G401 (cell line): ENCODE results near the gene PDE6A. TPM values are rescaled to one million over a fixed set of nuclear protein-coding genes. Genes with fewer than 3 reads are reported as not detected.

Experiments
- DNase-seq: peaks from one replicate; pipeline ENCODE4 v3.0.0-alpha.2; 2015; ENCODE audit warnings: low spot score
- in situ Hi-C: cut with HindIII; loops from 2 replicates; pipeline ENCODE4 v1.10.0; 2016; ENCODE audit warnings: low sequenced_read_pairs, mixed read lengths
- total RNA-seq: library from RNA; depleted of rRNA; stranded (reverse); fragments of >200 nt; shearing (Covaris generic); gene quantifications from 2 replicates; pipeline ENCODE4 v1.2.3, GENCODE V29; 2014

PDE6A gene
- total RNA-seq, 1 experiment from 2014 or later = not detected

DNA sequence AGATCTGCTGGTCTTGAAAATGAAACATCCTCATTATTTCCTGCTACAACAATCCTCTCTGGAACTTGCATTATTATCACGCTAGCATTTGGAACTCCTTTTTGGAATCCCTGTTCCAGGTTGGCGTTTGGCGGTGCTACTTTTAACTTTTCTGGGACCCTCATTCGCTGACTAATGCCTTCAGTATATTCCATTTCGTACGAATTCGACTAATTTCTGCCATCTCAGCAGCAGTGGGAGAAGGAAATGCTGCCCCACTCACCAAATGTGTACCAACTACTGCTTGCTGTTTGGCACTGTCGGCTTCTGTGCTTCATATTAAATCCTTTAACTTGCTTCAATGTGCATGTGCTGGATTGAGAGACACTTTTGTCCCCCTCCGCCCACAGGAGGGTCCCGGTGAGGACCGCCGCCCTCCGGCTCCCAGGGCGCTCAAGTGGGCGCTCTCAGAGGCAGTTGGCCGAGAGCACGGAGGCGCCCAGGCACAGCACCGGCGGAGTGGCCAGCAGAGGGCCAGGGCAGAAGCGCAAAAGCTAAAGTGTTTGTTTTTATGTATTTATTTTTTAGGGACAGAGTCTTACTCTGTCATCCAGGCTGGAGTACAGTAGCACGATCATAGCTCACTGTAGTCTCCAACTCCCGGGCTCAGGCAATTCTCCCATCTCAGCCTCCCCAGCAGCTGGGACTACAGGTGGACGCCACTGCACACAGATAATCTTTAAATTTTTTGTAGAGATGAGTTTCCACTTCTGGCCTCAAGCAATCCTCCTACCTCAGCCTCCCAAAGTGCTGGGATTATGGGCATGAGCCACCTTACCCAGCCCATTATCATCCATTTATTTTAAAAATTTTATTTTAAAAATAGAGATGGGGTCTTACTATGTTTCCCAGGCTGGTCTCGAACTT, 11.9 kb downstream of the PDE6A start:
- peak; percentile 62 for DNase-seq
- in situ Hi-C loops = no loop called here

DNA sequence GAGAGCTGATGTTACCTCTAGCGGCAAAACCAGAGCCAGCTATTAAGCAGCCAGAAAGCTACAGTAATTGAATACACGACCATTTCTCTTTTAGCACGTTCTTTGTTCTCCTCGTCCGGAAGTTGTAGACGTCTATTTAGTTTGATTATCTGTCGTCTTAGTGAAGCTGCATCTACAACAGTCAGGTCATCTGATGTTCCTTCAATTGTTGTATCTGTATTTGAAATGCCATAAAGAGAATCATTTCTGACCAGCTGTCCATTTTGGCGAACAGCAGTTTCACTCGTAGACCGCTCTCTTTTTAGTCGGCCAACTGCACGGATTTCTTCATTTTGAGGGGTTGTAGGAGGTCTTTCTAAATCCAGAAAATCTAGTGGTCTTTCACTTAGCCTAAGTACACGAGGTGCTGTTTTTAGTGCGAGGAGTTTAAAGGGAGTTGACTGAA, 12.6 kb downstream of the PDE6A start:
- peak; percentile 51 for DNase-seq
- in situ Hi-C loops = no loop called here

DNA sequence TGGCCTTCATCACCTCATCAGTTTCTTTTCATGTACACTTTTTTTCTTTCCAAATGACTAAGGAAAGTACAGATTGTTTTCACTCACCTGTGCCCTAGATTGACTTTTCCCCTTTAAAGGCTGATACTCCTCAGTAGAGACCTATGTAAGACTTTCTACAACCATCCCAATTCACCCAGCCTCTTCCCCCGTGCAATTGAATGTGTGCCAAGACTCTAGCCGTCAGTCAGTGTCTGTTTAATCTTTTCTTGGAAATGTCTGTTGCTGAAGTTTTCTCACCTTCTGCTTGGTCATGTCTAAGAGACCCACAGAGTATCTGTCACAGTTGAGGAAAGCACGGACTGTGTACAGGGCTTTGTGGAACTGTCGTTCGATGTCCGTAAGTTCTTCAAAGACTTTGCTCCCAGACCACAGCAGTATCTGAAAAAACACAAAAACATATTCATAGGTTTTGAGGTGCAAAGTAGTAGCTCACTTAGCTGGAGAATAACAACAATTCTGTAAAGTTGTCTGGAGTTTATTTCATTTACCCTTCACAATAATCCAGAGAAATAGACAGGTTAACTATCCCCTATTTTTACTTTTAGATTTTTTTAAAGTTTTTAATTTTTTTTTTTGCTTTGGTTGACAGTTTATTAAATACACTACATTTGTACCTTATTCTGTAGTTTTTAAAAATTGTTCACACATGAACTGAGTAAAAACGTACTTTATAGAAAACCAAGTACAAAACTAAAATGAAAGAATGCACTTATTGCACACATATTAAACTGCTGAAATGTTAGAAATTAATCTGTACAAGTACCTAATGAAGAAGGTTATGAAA, 13.6 kb downstream of the PDE6A start:
- DNase-seq = no peak
- in situ Hi-C loops = no loop called here

DNA sequence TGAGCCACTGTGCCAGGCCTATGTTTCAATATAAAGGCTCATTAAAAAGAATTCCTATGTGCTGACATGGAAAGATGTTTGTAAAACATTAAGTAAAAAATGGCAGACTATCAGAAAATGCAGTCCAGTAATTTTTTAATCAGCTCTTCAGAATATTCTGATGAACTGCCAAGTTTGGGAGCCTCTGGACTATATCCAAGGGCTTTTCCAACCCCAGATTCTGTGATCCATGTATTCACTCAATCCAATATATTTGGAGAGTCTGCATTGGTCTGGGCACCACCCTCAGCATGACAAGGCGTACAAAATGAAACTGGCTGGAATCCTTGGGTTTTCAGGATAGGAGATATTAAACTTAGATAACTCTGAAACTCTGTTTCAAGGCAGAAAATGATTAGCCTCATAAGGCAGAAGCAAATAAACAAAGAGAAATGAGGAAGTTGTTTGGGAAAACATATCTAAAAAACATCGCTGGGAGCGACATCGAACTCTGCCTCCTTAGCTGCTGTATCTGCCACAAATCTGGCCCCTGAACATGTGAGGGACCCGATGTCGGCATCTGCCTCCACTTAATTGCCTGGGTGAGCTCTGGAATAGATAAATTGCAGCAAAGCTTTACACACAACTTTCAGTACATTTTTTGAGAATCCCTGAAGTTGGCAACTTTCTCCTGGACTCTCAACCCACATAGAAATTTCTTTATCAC, 14.4 kb downstream of the PDE6A start:
- peak; percentile 3 for DNase-seq
- in situ Hi-C loops = no loop called here

DNA sequence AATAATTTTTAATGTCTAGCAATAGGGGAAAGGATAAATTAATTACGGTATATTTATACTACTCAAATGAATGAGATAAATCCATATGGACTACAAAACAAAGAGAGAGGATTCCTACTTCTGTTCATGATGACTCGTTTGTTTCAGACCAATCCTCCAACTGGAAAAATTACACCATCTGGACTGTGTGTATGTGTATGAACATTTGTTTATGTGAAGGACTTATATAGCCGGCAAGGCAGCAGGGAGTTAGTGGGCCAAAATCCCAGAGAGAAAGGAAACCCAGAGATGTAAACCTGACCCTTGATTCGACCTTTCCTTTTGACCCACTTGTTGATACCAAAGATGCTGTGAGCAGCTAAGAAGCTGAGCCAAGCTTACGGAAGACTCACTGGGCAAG, 20.1 kb downstream of the PDE6A start:
- no peak for DNase-seq
- in situ Hi-C loops = no loop called here

DNA sequence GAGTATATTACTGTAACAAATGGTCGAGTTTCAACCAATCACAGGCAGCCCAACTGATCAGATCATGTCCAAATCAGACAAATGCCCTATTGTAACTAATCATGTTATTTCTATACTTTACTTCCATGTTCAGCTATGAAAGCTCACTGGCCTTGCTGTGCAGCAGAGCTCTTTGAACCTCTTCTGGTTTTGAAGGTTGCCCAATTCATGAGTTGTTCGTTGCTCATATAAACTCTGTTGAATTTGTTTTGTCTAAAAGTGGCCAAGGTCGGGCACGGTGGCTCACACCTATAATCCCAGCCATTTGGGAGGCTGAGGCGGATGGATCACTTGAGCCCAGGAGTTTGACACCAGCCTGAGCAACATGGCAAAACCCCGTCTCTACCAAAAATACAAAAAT, 21.6 kb downstream of the PDE6A start:
- no peak for DNase-seq
- in situ Hi-C loops = no loop called here

DNA sequence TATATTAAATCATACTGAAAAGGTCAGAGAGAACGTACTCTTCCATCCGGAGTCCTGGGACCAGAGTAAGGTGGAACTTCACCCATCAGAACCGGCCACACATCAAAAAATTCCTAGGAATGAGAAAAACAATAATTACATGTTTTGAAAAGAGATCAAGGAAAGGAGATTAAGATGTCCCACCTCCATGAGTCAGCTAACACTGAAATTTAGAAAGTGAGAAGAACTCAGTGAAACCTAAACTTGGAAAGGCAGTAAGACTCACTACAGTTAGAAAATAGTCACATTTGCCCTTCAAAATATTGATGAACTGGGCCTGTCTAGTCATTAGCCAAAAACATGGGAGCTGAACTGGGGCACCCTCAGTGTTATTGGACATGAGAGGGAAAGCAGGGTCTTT, 23.0 kb downstream of the PDE6A start:
- no peak for DNase-seq
- in situ Hi-C loops = no loop called here

DNA sequence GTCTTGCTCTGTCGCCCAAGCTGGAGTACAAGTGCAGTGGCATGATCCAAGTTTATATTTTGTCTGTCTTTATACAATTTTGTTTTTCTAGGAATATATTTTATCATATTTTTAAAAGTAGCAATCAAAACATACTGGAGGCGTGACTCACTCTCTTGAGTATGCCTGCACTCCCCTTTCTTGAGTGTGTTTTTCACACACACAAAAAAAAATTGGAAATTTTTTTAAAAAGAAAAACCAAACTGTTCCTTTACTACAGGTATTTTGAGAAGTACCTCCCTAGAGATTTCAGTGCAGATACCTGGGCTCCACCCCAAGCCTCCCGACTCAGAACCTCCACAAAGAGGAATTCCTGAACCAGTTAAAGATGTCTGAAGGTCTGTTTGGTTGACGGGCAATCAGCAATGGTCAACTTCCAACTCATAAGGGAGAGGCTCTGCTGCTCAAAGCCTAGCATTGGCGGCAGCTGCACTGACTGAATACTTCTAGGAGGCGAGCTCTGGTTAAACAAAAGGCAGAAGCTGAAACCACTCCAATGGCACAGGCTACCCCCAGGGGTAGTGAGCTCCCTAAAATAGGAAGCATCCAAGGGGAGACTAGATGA, 27.4 kb downstream of the PDE6A start:
- in situ Hi-C loops = no loop called here
- DNase-seq = no peak

DNA sequence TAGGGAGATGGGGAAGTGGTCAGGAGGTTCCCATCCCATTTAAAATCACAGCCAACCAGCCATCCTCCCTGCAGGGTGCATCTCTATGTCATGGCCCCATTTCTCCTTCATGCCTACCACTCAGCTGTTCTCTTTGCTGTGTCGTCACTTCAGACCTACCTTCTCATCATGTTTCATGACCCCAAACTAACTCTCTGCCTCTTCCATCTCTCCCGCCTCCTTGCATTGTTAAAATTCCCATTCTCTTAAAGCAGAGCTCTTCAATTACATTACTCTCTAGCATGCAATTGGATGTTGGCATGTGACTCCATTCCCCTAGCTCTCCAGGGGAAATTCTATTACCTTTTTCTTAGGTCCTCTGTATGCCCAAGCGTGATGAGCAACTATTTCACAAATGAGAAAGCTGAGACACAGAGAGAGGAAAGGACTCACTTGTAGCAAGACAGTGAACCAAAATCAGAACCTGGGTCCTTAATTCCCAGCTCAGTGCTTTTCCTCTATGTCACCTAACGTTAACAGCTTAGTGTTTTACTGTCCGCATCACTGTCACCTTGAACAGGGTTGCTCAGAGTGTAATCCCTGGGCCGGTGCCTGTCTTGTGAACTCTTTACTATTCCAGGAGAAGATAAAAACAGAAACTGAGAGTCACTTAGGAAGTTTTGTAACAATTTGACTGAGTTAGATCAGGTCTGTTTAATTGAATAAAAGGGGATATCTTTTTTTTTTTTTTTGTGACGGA, 28.1 kb downstream of the PDE6A start:
- no peak for DNase-seq
- in situ Hi-C loops = no loop called here

DNA sequence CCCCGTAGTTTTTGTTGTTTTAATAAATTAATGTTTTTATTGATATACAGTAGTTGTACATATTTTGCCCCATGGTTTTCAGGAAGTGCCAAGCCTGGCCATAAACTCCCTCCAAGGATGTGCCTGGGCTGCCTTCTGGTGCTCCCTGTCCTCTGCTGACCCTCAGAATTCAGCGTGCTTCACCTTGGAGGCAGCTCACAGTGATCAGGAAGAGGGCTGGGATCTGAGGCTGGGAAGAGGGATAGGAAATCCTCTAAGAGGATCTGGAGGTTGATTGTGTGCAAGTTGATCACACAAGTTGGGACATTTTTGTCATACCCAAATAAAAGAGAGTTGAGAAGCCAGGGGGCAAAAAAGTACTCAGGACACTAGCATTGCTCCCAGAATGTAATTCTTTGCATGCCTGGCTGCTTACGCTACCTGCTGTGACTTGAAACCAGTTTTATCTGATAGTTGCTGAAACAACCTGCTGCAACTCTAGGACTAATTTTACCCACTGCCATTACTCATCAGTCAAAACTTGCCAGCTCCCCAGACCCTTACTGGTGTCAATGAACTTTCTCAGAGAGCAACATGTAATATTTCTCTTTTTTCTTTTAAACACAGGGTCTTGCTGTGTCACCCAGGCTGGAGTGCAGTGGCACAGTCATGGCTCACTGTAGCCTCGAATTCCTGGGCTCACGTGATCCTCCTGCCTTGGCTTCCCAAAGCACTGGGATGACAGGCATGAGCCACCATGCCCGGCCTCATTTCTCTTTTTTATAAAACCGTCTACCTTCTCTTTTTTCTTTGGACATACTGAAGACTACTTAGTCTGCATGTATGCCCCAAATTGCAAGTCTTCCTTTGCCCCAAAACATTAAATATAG, 29.0 kb downstream of the PDE6A start:
- no peak for DNase-seq
- in situ Hi-C loops = no loop called here

DNA sequence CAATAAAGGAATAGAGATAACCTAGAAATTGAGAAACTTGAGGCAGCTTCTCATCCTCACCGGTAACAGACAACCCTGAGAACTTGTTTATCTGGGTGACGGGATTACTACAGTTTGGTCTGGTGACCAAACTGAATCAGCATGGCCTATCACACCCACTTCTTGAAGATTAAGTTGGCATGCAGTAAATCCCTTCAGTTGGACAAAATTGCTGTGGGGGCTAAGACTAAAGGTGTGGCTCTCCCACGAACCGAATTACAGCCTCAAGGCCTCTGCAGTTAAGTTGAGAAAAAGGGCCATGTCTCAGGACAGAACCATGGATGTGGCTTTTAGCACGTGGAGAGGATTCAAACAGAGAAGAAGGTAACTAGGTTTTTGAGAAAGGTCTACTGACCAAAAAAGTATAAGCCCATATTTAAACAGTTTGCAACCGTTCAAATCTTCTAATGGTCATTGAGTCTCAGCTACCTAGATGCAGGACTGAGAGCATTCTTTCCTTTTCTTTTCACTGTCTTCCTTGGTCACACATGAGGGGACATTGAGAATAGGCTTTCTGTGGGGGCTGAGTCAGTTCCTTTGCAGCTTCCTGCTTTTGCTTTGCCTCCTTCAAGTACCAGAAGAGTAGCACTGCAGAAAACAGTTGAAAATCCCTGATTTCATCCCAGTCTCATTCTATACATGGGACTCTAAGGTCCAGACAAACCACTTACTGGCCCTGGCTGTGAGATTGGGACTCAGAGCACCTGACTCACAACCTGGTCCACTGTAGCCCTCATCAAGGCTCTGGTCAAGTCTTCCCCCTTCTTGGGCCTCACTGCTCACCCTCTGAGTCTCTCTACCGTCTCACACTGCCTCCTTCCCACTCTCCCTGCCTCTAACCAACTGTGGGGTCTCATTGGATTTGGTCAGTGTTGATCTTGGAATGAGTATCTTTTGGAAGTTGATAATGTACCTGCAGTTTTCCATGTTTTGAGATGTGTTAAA, 30.9 kb downstream of the PDE6A start:
- in situ Hi-C loops = no loop called here
- DNase-seq = no peak

DNA sequence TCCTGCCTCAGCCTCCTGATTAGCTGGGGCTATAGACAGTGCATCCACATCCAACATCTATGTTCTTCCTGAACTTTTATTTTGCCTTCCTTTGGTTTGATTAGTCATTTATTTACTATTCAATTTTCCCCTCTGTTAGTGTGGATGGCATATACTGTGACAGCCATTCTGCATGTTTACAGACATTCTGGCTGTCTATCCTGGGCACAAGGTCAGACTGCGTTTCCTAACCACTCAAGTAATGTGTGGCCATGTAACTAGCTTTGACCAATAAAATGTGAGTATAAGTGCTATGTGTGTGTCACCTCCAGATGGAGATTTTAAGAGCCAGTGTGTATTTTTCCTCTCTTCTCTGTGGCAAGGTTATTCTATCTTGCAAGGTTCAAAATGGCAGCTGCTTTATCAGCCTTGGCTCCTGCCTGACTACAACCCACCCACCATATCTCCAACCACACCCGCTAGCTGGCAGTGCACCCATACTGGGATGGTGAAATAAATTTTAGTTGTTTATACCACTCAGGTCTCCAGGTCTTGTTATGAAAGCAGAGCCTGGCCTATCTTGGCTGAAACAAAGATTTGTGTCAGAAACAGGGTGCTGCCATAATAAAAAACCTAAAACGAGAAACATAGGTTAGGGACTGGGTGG, 32.2 kb downstream of the PDE6A start:
- no peak for DNase-seq
- in situ Hi-C loops = no loop called here

DNA sequence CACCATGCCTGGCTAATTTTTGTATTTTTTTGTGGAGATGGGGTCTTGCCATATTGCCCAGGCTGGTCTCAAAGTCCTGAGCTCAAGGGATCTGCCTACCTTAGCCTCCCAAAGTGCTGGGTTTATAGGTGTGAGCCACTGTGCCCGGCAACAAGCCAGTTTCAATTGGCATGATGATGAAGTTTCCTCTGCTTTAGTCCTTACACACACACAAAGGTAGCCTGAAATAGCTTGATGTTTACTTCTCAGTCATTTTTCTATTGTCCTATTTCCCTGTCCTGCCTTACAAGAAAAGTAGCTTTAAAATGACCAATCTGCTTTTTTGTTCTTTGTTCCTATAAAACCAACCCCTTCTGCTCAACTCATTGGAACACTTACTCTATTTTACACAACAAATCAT, 33.6 kb downstream of the PDE6A start:
- DNase-seq = no peak
- in situ Hi-C loops = no loop called here

DNA sequence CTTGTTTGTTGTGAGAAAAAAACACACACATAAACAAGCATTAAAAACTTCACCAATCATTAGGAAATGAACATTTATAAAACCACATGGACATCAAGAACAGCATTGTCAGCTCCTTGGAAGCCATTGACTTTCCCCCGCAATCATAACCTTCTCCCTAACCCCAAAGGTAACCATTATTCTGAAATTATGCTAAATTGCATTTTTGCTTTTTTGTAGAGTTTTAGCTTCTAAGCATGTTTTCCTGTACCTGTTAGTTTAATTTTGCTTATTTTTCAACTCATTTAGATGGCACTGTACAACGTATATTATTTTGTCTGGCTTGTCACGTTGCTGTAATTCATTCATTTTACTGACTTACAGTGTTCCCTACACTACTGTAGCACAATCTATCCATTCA, 36.8 kb downstream of the PDE6A start:
- no peak for DNase-seq
- in situ Hi-C loops = no loop called here

DNA sequence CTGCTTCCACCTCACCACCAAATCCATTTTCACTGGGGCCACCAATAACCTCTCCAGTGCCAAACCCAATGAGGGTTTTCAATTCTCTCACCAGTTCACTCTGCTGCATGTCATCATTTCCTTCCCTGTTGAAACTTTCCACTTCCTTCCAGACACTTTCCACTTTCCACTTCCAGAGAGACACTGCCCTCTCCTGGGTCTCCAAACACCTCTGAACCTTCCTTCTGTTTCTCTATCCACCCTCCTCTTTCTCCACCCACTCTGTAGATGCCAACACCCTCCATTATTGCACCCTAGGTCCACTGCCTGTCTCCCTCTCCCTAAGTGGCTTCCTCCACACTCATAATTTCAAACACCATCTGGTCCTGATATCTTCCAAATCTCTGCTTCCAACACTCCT, 39.6 kb downstream of the PDE6A start:
- in situ Hi-C loops = no loop called here
- DNase-seq = peak; percentile 7

DNA sequence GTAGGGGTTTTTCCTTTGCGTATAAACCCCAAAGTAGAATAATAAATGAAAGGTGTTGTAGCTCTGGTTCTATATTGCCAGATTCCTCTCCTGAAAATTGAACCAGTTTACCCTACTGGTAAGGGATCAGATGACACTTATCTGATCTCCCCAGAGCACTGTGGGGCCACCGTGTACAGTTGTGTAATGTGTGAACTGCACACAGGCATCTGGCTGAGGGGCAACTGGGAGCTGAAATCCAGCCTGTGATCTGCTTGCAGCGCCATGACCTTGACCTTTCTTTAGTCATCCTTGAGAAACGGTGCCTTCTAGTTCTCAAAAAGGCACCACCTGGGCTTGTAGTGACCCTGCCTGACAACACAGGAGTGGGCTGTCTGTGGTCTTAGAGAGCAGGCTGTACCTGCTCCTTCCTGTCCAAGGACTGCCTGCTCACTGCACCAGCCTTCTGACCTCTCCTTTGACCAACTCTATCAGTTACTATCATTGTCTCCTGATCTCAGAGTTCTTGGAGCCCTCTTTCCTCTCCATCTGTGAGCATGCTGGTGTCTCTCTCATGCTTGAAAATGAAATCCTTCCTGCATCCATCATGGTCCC, 40.2 kb downstream of the PDE6A start:
- in situ Hi-C loops = no loop called here

More for the DNA sequence above, 40.2 kb downstream of the PDE6A start:
- no peak for DNase-seq
